Middle frontal gyrus (tissue), 1 donor: ENCODE data around the gene RASD1.

Source experiments
- DNase-seq: peaks from one replicate; pipeline ENCODE4 v3.0.0-alpha.2; 2015; ENCODE audit warnings: low spot score; ENCODE audit errors: extremely low spot score

Gene RASD1

GRCh38 chr17:17510456-17511292 is 14.5 kb upstream of the RASD1 start:
- DNase-seq: no peak

DNA sequence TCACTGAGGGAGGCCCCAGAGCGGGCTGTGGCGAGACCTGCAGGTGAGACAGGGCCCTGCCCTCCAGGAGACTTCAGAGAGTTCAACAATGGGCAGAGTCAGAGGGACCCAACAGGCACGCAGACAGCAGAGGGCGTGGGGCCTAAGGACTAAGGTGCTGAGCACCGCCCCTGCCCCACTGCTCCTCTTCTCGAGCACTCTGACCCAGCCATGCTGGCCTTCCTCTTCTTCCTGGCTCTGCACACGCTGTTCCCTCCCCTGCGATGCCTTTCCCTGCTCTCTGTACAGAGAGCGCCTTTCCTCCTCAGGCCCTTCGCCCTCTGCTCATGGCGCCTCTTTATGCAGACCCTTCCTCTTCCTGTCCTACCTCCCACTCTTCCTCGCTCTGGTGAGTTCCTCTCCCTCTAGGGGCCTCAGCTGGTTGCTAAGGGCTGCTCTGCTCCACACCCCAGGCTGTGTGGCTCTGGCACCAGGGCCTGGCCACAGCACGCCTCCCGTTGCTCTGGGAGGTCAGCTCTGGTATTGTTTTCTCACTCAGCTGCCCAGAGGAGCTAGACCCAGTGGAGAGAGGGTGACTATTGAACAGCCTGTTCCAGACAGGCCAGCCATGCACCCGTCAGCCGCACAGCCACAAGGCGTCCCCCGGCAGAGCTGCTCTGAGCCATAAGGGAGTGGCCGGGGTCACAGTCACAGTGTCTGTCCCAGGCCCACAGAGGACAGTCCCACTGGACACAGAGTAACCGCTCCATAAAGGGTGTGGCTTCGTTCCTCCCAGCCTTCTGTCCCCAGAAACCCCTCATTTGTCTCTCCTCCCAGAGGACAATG is 13.6 kb upstream of the RASD1 start:
- no peak for DNase-seq

DNA sequence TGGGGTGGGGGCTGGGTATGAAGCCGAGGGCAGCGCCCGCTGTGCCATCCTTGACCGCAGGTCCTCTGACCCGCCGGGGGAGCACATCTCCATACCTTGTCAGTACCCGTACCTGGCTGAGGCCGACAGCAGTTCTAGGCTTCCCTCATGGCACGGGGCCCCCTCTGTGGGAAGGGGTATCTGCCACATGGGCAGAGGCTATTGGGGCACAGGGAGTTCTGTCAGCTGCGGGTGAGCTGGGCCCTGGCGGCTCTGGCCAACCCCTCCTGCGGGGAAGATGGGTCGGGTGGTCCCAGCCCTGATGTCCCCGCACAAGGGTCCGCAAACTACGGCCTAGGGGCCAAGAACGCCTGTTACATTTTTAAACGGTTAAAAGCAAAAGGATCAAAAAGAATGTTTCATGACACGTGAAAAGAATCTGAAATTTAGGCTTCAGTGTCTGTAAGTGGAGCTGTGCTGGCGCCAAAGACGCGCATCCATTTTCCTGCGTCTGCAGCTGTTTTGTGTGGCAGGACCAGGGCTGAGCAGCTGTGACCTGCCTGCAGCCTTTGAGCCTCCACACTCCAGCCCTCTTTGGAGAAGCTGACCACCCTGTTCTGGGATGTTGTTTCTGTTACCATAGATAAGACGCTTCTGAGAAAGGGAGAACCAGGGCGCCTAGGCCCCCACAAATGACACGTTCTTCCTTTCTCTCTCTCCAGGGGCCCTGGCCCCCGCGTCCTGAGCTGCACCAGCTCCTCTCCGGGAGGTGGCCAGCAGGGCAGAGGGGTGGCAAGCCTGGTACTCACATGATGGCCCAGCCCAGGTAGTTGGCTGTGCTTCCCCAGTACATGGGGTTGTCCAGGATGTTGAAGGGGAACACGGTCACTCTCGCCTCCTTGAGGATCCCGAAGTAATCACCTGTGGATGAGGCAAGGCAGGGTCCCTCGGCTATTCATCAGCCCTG is 12.7 kb upstream of the RASD1 start:
- no peak for DNase-seq

DNA sequence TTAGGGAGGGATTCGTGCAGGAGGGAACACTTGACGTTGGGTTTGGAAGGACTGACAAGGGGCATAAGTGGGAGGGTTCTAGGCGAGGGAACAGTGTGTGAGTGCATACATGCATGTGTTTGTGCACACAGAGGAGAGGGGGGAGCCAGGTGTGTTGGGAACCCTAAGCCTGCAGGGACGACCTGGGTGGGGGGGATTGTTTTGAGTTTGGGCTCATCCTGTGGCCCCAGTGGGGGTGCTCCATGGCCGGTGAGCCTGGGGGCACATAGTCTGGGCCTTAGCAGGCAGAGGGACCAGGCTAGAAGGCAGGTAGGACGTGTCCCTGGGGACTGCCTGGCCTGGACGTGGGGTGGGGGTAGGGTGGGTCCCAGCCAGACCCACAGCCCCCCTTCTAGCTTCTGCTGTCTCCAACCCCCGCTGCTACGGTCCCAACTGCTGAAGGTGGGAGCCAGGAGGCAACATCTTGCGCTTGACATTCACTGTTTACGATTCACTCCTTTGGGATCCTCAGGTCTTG is 11.9 kb upstream of the RASD1 start:
- DNase-seq: no peak

DNA sequence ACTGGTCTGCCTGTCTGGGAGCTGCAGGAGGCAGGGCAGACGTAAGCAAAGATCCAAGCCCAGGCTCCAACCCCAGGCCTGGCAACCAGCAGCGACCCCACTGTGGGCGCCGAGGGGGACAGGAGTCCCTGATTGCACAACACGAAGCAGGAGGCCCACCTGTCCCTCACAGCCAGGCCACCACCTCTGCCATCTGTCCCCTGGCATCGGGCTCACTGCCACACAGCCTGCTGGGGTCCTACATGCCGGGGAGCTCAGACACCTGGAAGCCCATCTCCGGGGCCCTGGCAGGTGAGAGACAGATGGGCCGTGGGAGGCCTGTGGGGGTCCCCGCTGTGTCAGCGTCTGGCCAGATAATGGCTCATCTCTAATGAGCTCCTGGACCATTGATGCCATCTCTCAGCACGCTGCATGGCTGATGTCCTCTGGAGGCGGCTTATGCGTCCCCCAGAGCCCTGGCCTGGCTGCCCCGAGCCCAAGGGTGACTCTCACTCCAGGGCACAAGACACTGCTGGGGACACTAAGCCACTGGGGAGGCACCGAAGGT is 11.3 kb upstream of the RASD1 start:
- DNase-seq: no peak

DNA sequence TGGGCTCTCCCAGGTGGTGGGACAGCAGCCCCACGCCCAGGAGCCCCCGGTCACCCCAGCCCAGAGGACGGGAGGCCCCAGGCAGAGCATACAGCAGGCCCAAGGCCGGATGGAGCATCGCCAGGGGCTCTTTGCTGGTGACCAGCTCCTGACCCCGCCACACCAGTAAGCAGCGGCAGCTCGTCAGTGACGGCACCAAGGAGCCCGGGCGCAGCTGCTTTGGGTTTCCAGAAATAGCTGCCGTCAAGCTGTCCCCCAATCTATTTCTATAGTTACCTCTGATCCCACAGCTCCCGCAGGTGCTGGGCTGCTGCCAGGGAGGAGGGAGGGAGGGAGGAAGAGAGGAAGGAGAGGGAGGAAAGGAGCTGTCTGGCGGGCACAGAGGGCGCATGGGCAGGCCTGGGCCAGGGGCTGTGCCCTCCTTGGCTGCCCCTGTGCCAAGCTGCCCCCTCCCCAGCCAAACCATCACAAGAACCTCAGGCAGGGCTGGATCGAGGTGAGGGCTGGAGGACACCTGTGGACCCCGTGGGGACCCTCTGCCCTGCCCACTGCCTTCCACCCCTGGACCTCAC is 10.8 kb upstream of the RASD1 start:
- no peak for DNase-seq

DNA sequence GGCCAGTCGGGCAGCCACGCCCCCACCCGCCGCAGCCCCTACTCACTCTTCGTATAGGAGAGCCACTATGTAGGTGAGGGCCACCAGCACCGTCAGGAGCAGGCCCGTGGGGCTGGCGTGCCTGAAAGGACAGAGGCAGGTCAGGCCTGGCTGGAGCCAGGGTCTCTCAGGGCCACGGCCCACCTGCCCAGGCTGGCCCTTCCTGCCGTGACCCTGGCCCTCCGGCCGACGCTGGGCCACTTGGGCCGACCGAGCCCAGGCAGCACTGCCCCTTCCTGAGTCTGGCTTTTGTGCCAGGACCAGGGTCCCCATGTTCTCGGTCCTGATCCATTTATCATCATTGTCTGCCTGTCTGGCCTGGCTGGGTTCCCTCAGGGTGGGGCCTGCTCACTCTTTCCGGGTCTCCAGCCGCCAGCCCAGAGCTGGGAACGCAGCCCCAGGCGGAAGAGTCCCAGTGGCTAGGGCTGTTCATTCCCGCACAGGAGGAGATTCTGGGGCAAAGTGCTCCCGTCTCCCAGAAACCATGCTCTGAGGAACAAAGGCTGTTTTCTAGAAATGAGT is 10.1 kb upstream of the RASD1 start:
- no peak for DNase-seq

DNA sequence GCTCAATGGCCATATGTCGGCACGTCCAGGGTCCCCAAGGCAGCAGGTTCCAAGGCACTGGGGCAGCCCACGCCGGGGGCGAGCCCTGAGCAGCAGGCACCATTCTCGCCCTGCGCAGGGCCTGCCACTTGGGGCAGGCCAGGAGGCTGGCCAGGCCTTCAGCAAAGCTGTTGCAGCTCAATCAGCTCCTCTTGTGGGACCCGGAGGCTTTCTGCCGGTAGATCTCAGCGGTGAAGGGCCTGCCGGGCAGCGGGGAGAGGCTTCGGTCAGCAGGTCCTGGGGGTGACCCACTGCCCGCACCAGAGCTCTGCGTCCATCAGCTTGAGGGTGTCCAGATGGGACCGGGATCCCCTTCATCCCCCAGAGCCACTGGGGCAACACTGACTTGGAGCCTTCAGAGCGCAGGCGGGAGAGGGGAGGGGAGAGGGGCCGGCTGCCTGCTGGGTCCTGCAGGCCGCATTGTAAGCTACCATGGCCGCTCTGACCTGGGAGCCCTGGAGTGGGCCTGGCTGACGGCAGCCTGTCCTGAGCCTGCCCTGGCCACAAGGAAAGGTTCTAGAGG is 9.5 kb upstream of the RASD1 start:
- no peak for DNase-seq

- DNase-seq: no peak
These were observed 9.0 kb upstream of the RASD1 start for GRCh38 chr17:17505151-17505550.

- DNase-seq: no peak
These were observed 8.3 kb upstream of the RASD1 start for GRCh38 chr17:17504341-17505140.

- DNase-seq: peak; percentile 69
These were observed 7.5 kb upstream of the RASD1 start for GRCh38 chr17:17503566-17504130.

- no peak for DNase-seq
These were observed 6.8 kb upstream of the RASD1 start for GRCh38 chr17:17502741-17503565.

DNA sequence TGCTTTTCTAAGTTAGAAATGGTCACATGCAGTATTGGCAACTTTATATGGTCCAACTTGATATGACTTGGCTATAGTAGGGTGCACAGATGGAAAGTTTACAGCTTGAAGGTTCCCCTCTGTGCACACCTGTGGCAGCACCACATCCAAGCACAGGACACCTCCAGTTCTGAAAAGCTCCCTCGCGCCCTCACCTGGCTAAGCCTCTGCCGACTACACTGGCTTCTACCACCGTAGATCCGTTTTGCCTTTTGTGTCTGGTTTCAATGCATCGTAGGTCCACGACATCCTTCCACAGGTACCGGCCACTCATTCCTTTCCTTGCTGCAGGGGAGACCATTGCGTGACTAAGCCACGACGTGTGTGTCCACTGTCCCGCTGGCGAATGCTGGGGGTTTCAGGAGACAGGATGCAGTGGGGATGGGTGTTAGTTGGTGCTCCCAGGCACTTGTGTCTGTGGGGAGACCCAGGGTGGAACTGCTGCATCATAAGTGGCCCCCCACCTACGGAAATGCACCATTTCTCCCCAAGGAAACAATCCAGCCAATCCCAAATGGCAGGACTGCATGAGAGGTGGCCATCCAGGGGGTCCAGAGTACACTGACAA is 4.9 kb upstream of the RASD1 start:
- DNase-seq: no peak

DNA sequence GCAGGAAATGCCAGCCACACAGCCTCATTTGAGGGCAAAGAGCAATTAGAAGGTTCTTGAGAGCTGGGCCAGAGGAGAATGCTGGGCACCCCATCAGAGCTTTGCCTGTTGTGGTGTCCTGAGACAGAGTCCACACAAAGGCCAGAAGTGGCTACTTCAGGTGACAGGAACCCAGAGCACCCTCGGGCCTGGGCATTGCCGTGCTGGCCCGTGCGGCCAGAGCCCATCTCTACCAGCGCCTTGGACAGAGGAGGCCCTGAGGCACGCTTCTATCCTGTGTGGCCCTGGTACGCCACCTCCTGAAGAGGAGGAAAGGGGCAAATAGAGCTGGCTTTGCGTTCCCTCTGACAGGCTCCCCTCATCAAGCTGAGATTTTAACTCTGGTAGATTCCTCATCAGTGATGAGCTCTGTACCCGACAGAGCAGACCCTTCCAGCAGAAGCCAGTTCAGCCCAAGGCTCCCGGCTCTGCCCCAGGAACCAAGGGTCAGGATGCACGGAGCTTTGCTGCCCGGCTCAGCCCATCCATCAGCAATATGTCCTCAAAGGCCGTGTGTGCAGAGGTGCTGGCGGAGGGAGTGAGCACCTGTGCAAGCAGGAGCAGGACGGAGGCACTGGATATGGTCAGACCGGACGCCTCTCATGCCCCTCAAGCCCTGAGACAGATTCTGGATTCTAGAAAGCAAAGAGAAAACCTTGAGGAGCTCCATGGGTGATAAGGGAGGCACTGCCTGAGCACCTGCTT is 3.4 kb upstream of the RASD1 start:
- DNase-seq: no peak

DNA sequence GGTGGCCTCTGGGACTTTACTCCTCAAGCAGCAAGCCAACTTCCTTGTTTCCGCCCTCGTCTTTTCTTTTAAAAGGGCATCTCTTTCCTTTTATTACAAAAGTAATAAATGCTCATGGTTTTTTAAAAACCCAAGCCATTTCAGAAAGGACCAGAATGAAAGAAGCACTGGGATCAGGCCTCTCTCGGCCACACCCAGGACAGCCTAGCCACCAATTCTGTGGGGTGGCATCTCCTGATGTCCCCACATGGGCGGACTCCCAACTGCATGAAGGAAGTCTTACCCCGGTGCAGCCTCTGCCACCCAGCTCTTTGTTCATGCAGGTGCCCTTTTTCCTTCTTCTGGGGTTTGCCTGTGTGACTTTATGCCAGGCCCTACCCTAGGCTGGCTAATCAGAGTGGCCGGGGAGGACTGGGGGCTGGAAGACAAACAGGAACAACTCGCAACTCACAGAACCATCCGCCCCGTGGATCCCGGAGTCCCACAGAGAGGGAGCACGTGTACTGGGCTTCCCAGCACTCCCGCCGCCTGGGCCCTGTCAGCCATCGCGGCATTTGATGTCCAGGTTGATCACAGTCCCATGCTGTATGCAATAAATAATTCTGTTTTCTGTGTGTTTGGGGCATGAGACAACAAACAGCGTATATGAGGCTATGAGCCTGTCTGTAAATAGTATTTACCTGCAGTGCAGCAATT is 2.6 kb upstream of the RASD1 start:
- no peak for DNase-seq

- no peak for DNase-seq
These were observed 1.8 kb upstream of the RASD1 start for GRCh38 chr17:17497845-17498520.
